RWPE1 (cell line): ENCODE data around the gene PRR23E.

Experiments
- CTCF ChIA-PET: fragments of 350-600 bp; sonication (Branson Sonifier 250); formaldehyde crosslinking; extraction: SDS; loops from one replicate; lab custom pipeline; 2021; lab: Yijun Ruan, JAX
- POLR2A ChIA-PET: fragments of 400-600 bp; formaldehyde crosslinking; extraction: SDS; loops from one replicate; lab custom pipeline; 2020; ENCODE audit warnings: antibody characterized with exemption; ENCODE audit not compliant: low non-redundant PET; lab: Yijun Ruan, JAX
- DNase-seq: peaks from one replicate; pipeline ENCODE4 v3.0.0; 2012; ENCODE audit warnings: low spot score
- H3K27ac ChIP-seq: fragments of 450-650 bp; 2 replicates; pipeline ENCODE4 v1.5.1; 2017
- TF ChIP-seq, protein P1 (sequence below): fragments of 450-650 bp; conservative IDR thresholded peaks from 2 replicates; pipeline ENCODE4 v1.5.1; 2017; ENCODE audit warnings: low read depth, mild to moderate bottlenecking

PRR23E gene

DNA sequence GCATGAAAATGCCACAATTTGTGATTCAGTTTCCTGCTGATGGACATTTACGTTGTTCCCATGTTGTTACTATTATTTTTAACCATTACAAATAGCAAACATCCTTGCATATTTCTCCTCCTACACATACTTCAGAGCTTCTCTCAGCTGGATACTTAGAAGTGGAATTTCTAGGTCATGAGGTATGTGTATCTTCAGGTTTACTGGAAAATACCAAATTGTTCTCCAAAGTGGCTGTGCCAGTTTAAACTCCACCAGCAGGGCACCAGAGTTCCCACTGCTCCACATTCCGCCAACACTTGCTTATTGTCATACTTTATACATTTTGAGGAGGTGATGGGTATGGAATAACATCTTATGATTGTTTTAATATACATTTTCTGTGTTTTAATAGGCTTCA lies 45.7 kb downstream of the PRR23E start:
- no peak for DNase-seq
- ChIA-PET POLR2A (no interaction called here), CTCF (no interaction called here)
- H3K27ac ChIP-seq = no peak overlapping the region
- TF ChIP-seq, protein P1, sequence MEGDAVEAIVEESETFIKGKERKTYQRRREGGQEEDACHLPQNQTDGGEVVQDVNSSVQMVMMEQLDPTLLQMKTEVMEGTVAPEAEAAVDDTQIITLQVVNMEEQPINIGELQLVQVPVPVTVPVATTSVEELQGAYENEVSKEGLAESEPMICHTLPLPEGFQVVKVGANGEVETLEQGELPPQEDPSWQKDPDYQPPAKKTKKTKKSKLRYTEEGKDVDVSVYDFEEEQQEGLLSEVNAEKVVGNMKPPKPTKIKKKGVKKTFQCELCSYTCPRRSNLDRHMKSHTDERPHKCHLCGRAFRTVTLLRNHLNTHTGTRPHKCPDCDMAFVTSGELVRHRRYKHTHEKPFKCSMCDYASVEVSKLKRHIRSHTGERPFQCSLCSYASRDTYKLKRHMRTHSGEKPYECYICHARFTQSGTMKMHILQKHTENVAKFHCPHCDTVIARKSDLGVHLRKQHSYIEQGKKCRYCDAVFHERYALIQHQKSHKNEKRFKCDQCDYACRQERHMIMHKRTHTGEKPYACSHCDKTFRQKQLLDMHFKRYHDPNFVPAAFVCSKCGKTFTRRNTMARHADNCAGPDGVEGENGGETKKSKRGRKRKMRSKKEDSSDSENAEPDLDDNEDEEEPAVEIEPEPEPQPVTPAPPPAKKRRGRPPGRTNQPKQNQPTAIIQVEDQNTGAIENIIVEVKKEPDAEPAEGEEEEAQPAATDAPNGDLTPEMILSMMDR = no peak

DNA sequence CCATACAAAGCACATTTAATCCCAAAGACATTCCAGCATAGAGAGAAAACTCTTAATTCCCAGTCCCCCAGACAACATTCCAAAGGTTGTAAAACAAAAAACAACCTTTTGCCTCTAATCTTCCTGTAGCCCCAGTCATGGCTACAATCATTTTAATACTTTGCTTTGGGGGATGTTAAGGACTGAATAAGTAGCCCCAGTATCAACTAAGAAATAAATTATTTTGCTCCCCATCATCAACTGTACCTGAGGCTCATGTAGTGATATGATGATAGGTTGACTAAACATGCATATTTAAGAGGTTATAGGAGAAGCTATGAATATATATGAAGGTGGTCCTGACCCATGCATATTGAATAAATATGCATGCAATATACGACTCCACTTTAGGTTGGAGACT lies 54.4 kb downstream of the PRR23E start:
- TF ChIP-seq, protein P1 = no peak
- ChIA-PET POLR2A (no interaction called here), CTCF (interaction anchor here (0.5 kb wide), 1 partner anchor 14 kb away, joined by 3 read pairs; no protein-coding TSS in a partner anchor)
- no peak overlapping the region for H3K27ac ChIP-seq
- DNase-seq = no peak
